BLaER1 (cell line): ENCODE results near the gene SLC22A17.

Source experiments
- H3K27ac ChIP-seq: shearing (Covaris generic); formaldehyde crosslinking; 2 replicates; pipeline ENCODE4 v1.8.1; 2022
- H3K27me3 ChIP-seq: shearing (Covaris generic); formaldehyde crosslinking; 2 replicates; pipeline ENCODE4 v1.8.1; 2022
- H3K36me3 ChIP-seq: shearing (Covaris generic); formaldehyde crosslinking; 2 replicates; pipeline ENCODE4 v1.8.1; 2022
- H3K4me1 ChIP-seq: shearing (Covaris generic); formaldehyde crosslinking; 2 replicates; pipeline ENCODE4 v1.8.1; 2022
- H3K4me2 ChIP-seq: shearing (Covaris generic); formaldehyde crosslinking; 2 replicates; pipeline ENCODE4 v1.8.1; 2022
- H3K4me3 ChIP-seq: shearing (Covaris generic); formaldehyde crosslinking; 2 replicates; pipeline ENCODE4 v1.8.1; 2022
- H3K9ac ChIP-seq: shearing (Covaris generic); formaldehyde crosslinking; 2 replicates; pipeline ENCODE4 v1.8.1; 2022
- H3K9me3 ChIP-seq: shearing (Covaris generic); formaldehyde crosslinking; 2 replicates; pipeline ENCODE4 v1.8.1; 2022
- H4K20me1 ChIP-seq: shearing (Covaris generic); formaldehyde crosslinking; 2 replicates; pipeline ENCODE4 v1.8.1; 2022
- Cebpa-rat ChIP-seq: shearing (Covaris generic); IDR thresholded peaks from 2 replicates; pipeline ENCODE4 v1.8.1; 2022

SLC22A17 gene

GRCh38 chr14:23310546-23310945 is 42.1 kb downstream of the SLC22A17 start:
- H3K36me3 ChIP-seq = peaks cover 41% of the 10 kb centered on the region
- no peaks in the 10 kb centered on the region for H3K27me3 ChIP-seq
- TF ChIP-seq Cebpa-rat = no peak
- H3K9ac ChIP-seq = no peak overlapping the region
- no peak overlapping the region for H3K4me3 ChIP-seq
- peaks cover 43% of the 10 kb centered on the region for H3K4me1 ChIP-seq
- H4K20me1 ChIP-seq = no peaks in the 10 kb centered on the region
- H3K9me3 ChIP-seq = no peaks in the 10 kb centered on the region
- H3K4me2 ChIP-seq = no peak overlapping the region
- H3K27ac ChIP-seq = no peak overlapping the region

GRCh38 chr14:23308721-23309445 is 43.8 kb downstream of the SLC22A17 start:
- H3K4me2 ChIP-seq = peak overlapping the region; percentile 95
- H3K9me3 ChIP-seq = no peaks in the 10 kb centered on the region
- TF ChIP-seq Cebpa-rat = no peak
- no peaks in the 10 kb centered on the region for H3K27me3 ChIP-seq
- H4K20me1 ChIP-seq = no peaks in the 10 kb centered on the region
- H3K27ac ChIP-seq = no peak overlapping the region
- H3K9ac ChIP-seq = no peak overlapping the region
- peaks cover 52% of the 10 kb centered on the region for H3K4me1 ChIP-seq
- peaks cover 41% of the 10 kb centered on the region for H3K36me3 ChIP-seq
- no peak overlapping the region for H3K4me3 ChIP-seq

GRCh38 chr14:23307687-23308644 is 44.7 kb downstream of the SLC22A17 start:
- Histone ChIP-seq H3K4me2 (peak overlapping the region; percentile 95), H3K36me3 (peaks cover 41% of the 10 kb centered on the region), H3K27ac (no peak overlapping the region), H3K9ac (0 out of 2 replicates have a peak overlapping the region, but pooled peaks have one; percentile 84), H4K20me1 (no peaks in the 10 kb centered on the region), H3K4me3 (peak overlapping the region; percentile 77), H3K27me3 (no peaks in the 10 kb centered on the region), H3K4me1 (peaks cover 60% of the 10 kb centered on the region), H3K9me3 (no peaks in the 10 kb centered on the region)
- no peak for TF ChIP-seq Cebpa-rat

- TF ChIP-seq Cebpa-rat = no peak
- peak overlapping the region; percentile 81 for H3K27ac ChIP-seq
- peak overlapping the region; percentile 77 for H3K4me3 ChIP-seq
Observed at GRCh38 chr14:23307146-23307530, 45.5 kb downstream of the SLC22A17 start.

GRCh38 chr14:23306412-23307145 is 46.1 kb downstream of the SLC22A17 start, which contains the start of gene BCL2L2:
Gene BCL2L2, plus strand, starts transcription at chr14:23306833. Its CDS starts 935 bp downstream, at chr14:23307768.
- Histone ChIP-seq H3K4me3 (peak within 1 kb of the TSS; percentile 77), H3K4me1 (peaks cover 64% of the 10 kb centered on the region), H3K27me3 (no peaks in the 10 kb centered on the region), H3K9ac (peak within 1 kb of the TSS; percentile 84), H3K27ac (peak within 1 kb of the TSS; percentile 81), H4K20me1 (no peaks in the 10 kb centered on the region), H3K9me3 (no peaks in the 10 kb centered on the region), H3K36me3 (peaks cover 37% of the 10 kb centered on the region), H3K4me2 (peak within 1 kb of the TSS; percentile 95)
- no peak for TF ChIP-seq Cebpa-rat

More at GRCh38 chr14:23307146-23307530, 45.5 kb downstream of the SLC22A17 start:
- Histone ChIP-seq H3K4me1 (peaks cover 64% of the 10 kb centered on the region), H4K20me1 (no peaks in the 10 kb centered on the region), H3K4me2 (peak overlapping the region; percentile 95), H3K27me3 (no peaks in the 10 kb centered on the region), H3K36me3 (peaks cover 37% of the 10 kb centered on the region), H3K9ac (peak overlapping the region; percentile 84), H3K9me3 (no peaks in the 10 kb centered on the region)

GRCh38 chr14:23302290-23303225 is 50.1 kb downstream of the SLC22A17 start, which contains the start of gene PPP1R3E:
Gene PPP1R3E, minus strand, starts transcription at chr14:23302859. Its CDS starts 283 bp downstream, at chr14:23302576.
- Histone ChIP-seq H3K4me1 (peaks cover 61% of the 10 kb centered on the region), H3K36me3 (peaks cover 18% of the 10 kb centered on the region), H3K4me2 (peak within 1 kb of the TSS; percentile 97), H3K27ac (peak within 1 kb of the TSS; percentile 91), H3K4me3 (peak within 1 kb of the TSS; percentile 85), H3K9me3 (no peaks in the 10 kb centered on the region), H4K20me1 (no peaks in the 10 kb centered on the region), H3K27me3 (no peaks in the 10 kb centered on the region), H3K9ac (peak within 1 kb of the TSS; percentile 88)
- no peak for TF ChIP-seq Cebpa-rat

GRCh38 chr14:23301969-23302289 is 50.8 kb downstream of the SLC22A17 start:
- Histone ChIP-seq H4K20me1 (no peaks in the 10 kb centered on the region), H3K27ac (peak overlapping the region; percentile 91), H3K9ac (peak overlapping the region; percentile 88), H3K4me2 (peak overlapping the region; percentile 97), H3K27me3 (no peaks in the 10 kb centered on the region), H3K36me3 (peaks cover 24% of the 10 kb centered on the region), H3K4me1 (peaks cover 55% of the 10 kb centered on the region), H3K4me3 (peak overlapping the region; percentile 85), H3K9me3 (no peaks in the 10 kb centered on the region)
- no peak for TF ChIP-seq Cebpa-rat

GRCh38 chr14:23301288-23301968 is 51.3 kb downstream of the SLC22A17 start:
- peaks cover 53% of the 10 kb centered on the region for H3K4me1 ChIP-seq
- H3K27me3 ChIP-seq = no peaks in the 10 kb centered on the region
- no peaks in the 10 kb centered on the region for H3K9me3 ChIP-seq
- H3K9ac ChIP-seq = peak overlapping the region; percentile 91
- H3K36me3 ChIP-seq = peaks cover 29% of the 10 kb centered on the region
- no peak for TF ChIP-seq Cebpa-rat
- peak overlapping the region; percentile 91 for H3K27ac ChIP-seq
- peak overlapping the region; percentile 85 for H3K4me3 ChIP-seq
- peak overlapping the region; percentile 97 for H3K4me2 ChIP-seq
- H4K20me1 ChIP-seq = no peaks in the 10 kb centered on the region
